PFSK-1 (cell line): ENCODE results near the gene EIF3D.

ENCODE experiments used
- FOXP2 ChIP-seq: optimal IDR thresholded peaks from 2 replicates; pipeline ENCODE3; 2011; ENCODE audit warnings: borderline replicate concordance, control low read depth, inconsistent platforms; ENCODE audit not compliant: insufficient read depth; ENCODE audit errors: extremely low read length, extremely low read depth
- POLR2AphosphoS5 ChIP-seq: IDR thresholded peaks from 2 replicates; pipeline ENCODE4 v1.6.1; 2012; ENCODE audit warnings: low read depth, mild to moderate bottlenecking, control low read depth, low read length, moderate library complexity
- REST ChIP-seq, 2 experiments: IDR thresholded peaks; 2 replicates each; pipeline versions ENCODE4 v1.6.1 to v1.8.0; 2011 to 2012; ENCODE audit warnings: low read depth in 2 of 2, low read length in 2 of 2, control low read depth in 1 of 2, inconsistent platforms in 1 of 2, mild to moderate bottlenecking in 1 of 2, moderate library complexity in 1 of 2; ENCODE audit not compliant: insufficient read depth in 1 of 2
- SIN3A ChIP-seq: IDR thresholded peaks from 2 replicates; pipeline ENCODE4 v1.6.1; 2012; ENCODE audit warnings: mild to moderate bottlenecking, low read length, moderate library complexity, borderline replicate concordance; ENCODE audit not compliant: insufficient read depth
- TAF1 ChIP-seq: IDR thresholded peaks from 2 replicates; pipeline ENCODE4 v1.6.1; 2012; ENCODE audit warnings: low read length, control low read depth, borderline replicate concordance; ENCODE audit not compliant: insufficient read depth

The EIF3D gene

GRCh38 chr22:36505998-36506635, 22.8 kb downstream of the EIF3D start:
- TF ChIP-seq SIN3A (no peak), POLR2AphosphoS5 (no peak), REST (IDR thresholded peaks at IDR 0.05; ENCODE audit: insufficient read depth in 1 of 2, low read depth in 2 of 2, low read length in 2 of 2) (no peak), FOXP2 (no peak), TAF1 (no peak)

- TF ChIP-seq FOXP2 (no peak), POLR2AphosphoS5 (no peak), SIN3A (no peak), REST (IDR thresholded peaks at IDR 0.05; ENCODE audit: insufficient read depth in 1 of 2, low read depth in 2 of 2, low read length in 2 of 2) (no peak), TAF1 (no peak)
These were observed 30.9 kb downstream of the EIF3D start for GRCh38 chr22:36497910-36498665.

- TF ChIP-seq SIN3A (no peak), TAF1 (no peak), REST (IDR thresholded peaks at IDR 0.05; ENCODE audit: insufficient read depth in 1 of 2, low read depth in 2 of 2, low read length in 2 of 2) (no peak), FOXP2 (no peak), POLR2AphosphoS5 (no peak)
These were observed 35.3 kb downstream of the EIF3D start for GRCh38 chr22:36493690-36494110.

GRCh38 chr22:36492109-36492508, 36.9 kb downstream of the EIF3D start:
- TF ChIP-seq FOXP2: no peak
- no peak for TF ChIP-seq REST (IDR thresholded peaks at IDR 0.05; ENCODE audit: insufficient read depth in 1 of 2, low read depth in 2 of 2, low read length in 2 of 2)
- no peak for TF ChIP-seq TAF1
- no peak for TF ChIP-seq SIN3A
- TF ChIP-seq POLR2AphosphoS5: no peak

- TF ChIP-seq TAF1 (no peak), POLR2AphosphoS5 (no peak), REST (IDR thresholded peaks at IDR 0.05; ENCODE audit: insufficient read depth in 1 of 2, low read depth in 2 of 2, low read length in 2 of 2) (no peak), SIN3A (no peak), FOXP2 (no peak)
These were observed 37.8 kb downstream of the EIF3D start for GRCh38 chr22:36491155-36491554.
